ENCODE measurements around the gene UBR2.

GRCh38 chr6:42599558-42599957 lies 35.7 kb downstream of the UBR2 start:
- TF ChIP-seq, protein P1, sequence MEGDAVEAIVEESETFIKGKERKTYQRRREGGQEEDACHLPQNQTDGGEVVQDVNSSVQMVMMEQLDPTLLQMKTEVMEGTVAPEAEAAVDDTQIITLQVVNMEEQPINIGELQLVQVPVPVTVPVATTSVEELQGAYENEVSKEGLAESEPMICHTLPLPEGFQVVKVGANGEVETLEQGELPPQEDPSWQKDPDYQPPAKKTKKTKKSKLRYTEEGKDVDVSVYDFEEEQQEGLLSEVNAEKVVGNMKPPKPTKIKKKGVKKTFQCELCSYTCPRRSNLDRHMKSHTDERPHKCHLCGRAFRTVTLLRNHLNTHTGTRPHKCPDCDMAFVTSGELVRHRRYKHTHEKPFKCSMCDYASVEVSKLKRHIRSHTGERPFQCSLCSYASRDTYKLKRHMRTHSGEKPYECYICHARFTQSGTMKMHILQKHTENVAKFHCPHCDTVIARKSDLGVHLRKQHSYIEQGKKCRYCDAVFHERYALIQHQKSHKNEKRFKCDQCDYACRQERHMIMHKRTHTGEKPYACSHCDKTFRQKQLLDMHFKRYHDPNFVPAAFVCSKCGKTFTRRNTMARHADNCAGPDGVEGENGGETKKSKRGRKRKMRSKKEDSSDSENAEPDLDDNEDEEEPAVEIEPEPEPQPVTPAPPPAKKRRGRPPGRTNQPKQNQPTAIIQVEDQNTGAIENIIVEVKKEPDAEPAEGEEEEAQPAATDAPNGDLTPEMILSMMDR (IDR thresholded peaks at IDR 0.05) = no peak
- no peak for TF ChIP-seq POLR2A (IDR thresholded peaks at IDR 0.05)

Measured in right lobe of liver (tissue), 4 donors.